SH-SY5Y (cell line): ENCODE results near the gene GPX4.

Source experiments
- GATA2 ChIP-seq: IDR thresholded peaks from 2 replicates; pipeline ENCODE4 v1.6.1; 2011; ENCODE audit warnings: mild to moderate bottlenecking, low read depth, low read length
- GATA3 ChIP-seq: IDR thresholded peaks from 2 replicates; pipeline ENCODE4 v1.6.1; 2011; ENCODE audit warnings: low read depth, mild to moderate bottlenecking, low read length, moderate library complexity

- TF ChIP-seq GATA3 (no peak), GATA2 (no peak)
These were observed 12.9 kb upstream of the GPX4 start for GRCh38 chr19:1090731-1091543.
